GM23338 (cell line): ENCODE results near the gene CRTC3. TPM values are rescaled to one million over a fixed set of nuclear protein-coding genes. Genes with fewer than 3 reads are reported as not detected.

Source experiments
- ATAC-seq: fragments of 200-7000 bp; cut with Tn5 transposase; 3 replicates; pipeline ENCODE4 v1.9.1; 2020
- DNase-seq: peaks from one replicate; pipeline ENCODE4 v3.0.0-alpha.2; 2015; ENCODE audit warnings: low spot score
- H2AFZ ChIP-seq: fragments of 200-600 bp; sonication (generic); 2 replicates; pipeline ENCODE4 v1.8.0; 2016; ENCODE audit warnings: antibody characterized with exemption, mild to moderate bottlenecking, moderate library complexity
- H3F3A ChIP-seq: fragments of 200-600 bp; sonication (generic); replicated peaks from 2 replicates; pipeline ENCODE4 v1.8.0; 2017; ENCODE audit warnings: antibody characterized with exemption, mixed run types, low read depth
- H3K27ac ChIP-seq: fragments of 200-600 bp; sonication (generic); 2 replicates; pipeline ENCODE4 v1.6.1; 2016; ENCODE audit warnings: low read depth
- H3K27me3 ChIP-seq: fragments of 200-600 bp; sonication (generic); 2 replicates; pipeline ENCODE4 v1.8.0; 2016; ENCODE audit warnings: mild to moderate bottlenecking, mixed run types, moderate library complexity; ENCODE audit not compliant: insufficient read depth
- H3K36me3 ChIP-seq: fragments of 200-600 bp; sonication (generic); 2 replicates; pipeline ENCODE4 v1.8.0; 2016; ENCODE audit warnings: mild to moderate bottlenecking; ENCODE audit not compliant: insufficient read depth
- H3K4me1 ChIP-seq: fragments of 200-600 bp; sonication (generic); 2 replicates; pipeline ENCODE4 v1.8.0; 2016; ENCODE audit warnings: mild to moderate bottlenecking, moderate library complexity; ENCODE audit not compliant: insufficient read depth
- H3K4me2 ChIP-seq: fragments of 200-600 bp; sonication (generic); 2 replicates; pipeline ENCODE4 v1.7.1; 2017; ENCODE audit warnings: mixed run types
- H3K4me3 ChIP-seq: fragments of 200-600 bp; sonication (generic); 2 replicates; pipeline ENCODE4 v1.6.1; 2016; ENCODE audit warnings: mixed run types
- H3K79me2 ChIP-seq: fragments of 200-600 bp; sonication (generic); replicated peaks from 2 replicates; pipeline ENCODE4 v1.8.0; 2017; ENCODE audit warnings: mild to moderate bottlenecking; ENCODE audit not compliant: insufficient read depth
- H3K9me2 ChIP-seq: fragments of 200-600 bp; sonication (generic); 2 replicates; pipeline ENCODE4 v1.8.0; 2017; ENCODE audit not compliant: insufficient read depth
- H4K20me1 ChIP-seq: fragments of 200-600 bp; sonication (generic); replicated peaks from 2 replicates; pipeline ENCODE4 v1.8.0; 2017; ENCODE audit warnings: mild to moderate bottlenecking; ENCODE audit not compliant: insufficient read depth
- H3K27ac Mint-ChIP-seq: 2 replicates; pipeline ENCODE4 v1.8.0; 2020; ENCODE audit warnings: inconsistent platforms, mild to moderate bottlenecking, moderate library complexity, mixed read lengths
- H3K27me3 Mint-ChIP-seq: 3 replicates; pipeline ENCODE4 v1.8.0; 2022; ENCODE audit warnings: low read depth, mild to moderate bottlenecking, moderate library complexity, mixed read lengths, inconsistent platforms; ENCODE audit not compliant: insufficient read depth, poor library complexity
- H3K36me3 Mint-ChIP-seq: 3 replicates; pipeline ENCODE4 v1.8.0; 2021; ENCODE audit warnings: low read depth, mild to moderate bottlenecking, inconsistent platforms, moderate library complexity, mixed read lengths
- H3K4me1 Mint-ChIP-seq: 3 replicates; pipeline ENCODE4 v1.8.0; 2020; ENCODE audit warnings: mild to moderate bottlenecking, inconsistent platforms, mixed read lengths
- H3K4me3 Mint-ChIP-seq: 3 replicates; pipeline ENCODE4 v1.8.0; 2021; ENCODE audit warnings: moderate library complexity, mild to moderate bottlenecking, inconsistent platforms, mixed read lengths
- H3K9me3 Mint-ChIP-seq: 3 replicates; pipeline ENCODE4 v1.8.0; 2020; ENCODE audit warnings: moderate library complexity, mild to moderate bottlenecking, inconsistent platforms, mixed read lengths
- CREB1 ChIP-seq: fragments of 250-450 bp; sonication (Bioruptor Pico); IDR thresholded peaks from 2 replicates; pipeline ENCODE4 v1.5.0; 2020; ENCODE audit warnings: low read depth, mild to moderate bottlenecking, moderate library complexity
- EZH2 ChIP-seq: fragments of 200-600 bp; sonication (generic); IDR thresholded peaks from one replicate; pipeline ENCODE4 v1.8.0; 2017; ENCODE audit warnings: antibody characterized with exemption, mild to moderate bottlenecking, low read depth; ENCODE audit not compliant: unreplicated experiment
- EZH2phosphoT487 ChIP-seq: fragments of 200-600 bp; sonication (generic); IDR thresholded peaks from one replicate; pipeline ENCODE4 v1.8.1; 2018; ENCODE audit warnings: antibody characterized with exemption; ENCODE audit not compliant: unreplicated experiment
- JUNB ChIP-seq: IDR thresholded peaks from one replicate; pipeline ENCODE4 v1.6.1; 2016; ENCODE audit warnings: antibody characterized with exemption; ENCODE audit not compliant: unreplicated experiment
- NANOG ChIP-seq: IDR thresholded peaks from 2 replicates; pipeline ENCODE4 v1.6.1; 2016; ENCODE audit warnings: antibody characterized with exemption, borderline replicate concordance
- POLR2AphosphoS5 ChIP-seq: IDR thresholded peaks from 2 replicates; pipeline ENCODE4 v1.6.1; 2016; ENCODE audit warnings: antibody characterized with exemption, low read depth
- REST ChIP-seq: IDR thresholded peaks from one replicate; pipeline ENCODE4 v1.6.1; 2018; ENCODE audit warnings: antibody characterized with exemption; ENCODE audit not compliant: unreplicated experiment
- STAT1 ChIP-seq: IDR thresholded peaks from one replicate; pipeline ENCODE4 v1.6.1; 2016; ENCODE audit warnings: antibody characterized with exemption; ENCODE audit not compliant: unreplicated experiment
- ZNF114 ChIP-seq: fragments of 250-450 bp; sonication (Bioruptor Pico); IDR thresholded peaks from 2 replicates; pipeline ENCODE4 v1.5.0; 2020; ENCODE audit warnings: mild to moderate bottlenecking, moderate library complexity
- ZNF331 ChIP-seq: fragments of 250-450 bp; sonication (Bioruptor Pico); IDR thresholded peaks from 2 replicates; pipeline ENCODE4 v1.5.0; 2020; ENCODE audit warnings: low read depth, mild to moderate bottlenecking, moderate library complexity
- ZNF462 ChIP-seq: fragments of 250-450 bp; sonication (Bioruptor Pico); IDR thresholded peaks from 2 replicates; pipeline ENCODE4 v1.5.0; 2020; ENCODE audit warnings: mild to moderate bottlenecking, moderate library complexity
- polyA plus RNA-seq: library from polyadenylated mRNA; unstranded; fragments of >200 nt; fragmentation: Nextera tagmentation; extraction: Ambion mirVana; gene quantifications from 2 replicates; pipeline ENCODE4 v1.2.1, GENCODE V29; 2016
- total RNA-seq: library from RNA; depleted of rRNA; stranded (reverse); fragments of >200 nt; shearing (Covaris generic); gene quantifications from 2 replicates; pipeline ENCODE4 v1.2.3, GENCODE V29; 2014
- TF ChIP-seq, protein P1 (sequence below), 2 experiments: fragments of 200-600 bp in 1 of 2; sonication (generic) in 1 of 2; conservative IDR thresholded peaks; 2 replicates each; pipeline versions ENCODE4 v1.5.1 to v1.6.1; 2016 to 2017; ENCODE audit warnings: antibody characterized with exemption in 2 of 2, low read depth in 2 of 2, mild to moderate bottlenecking in 2 of 2, moderate library complexity in 1 of 2
- TF ChIP-seq, protein P2 (sequence below): IDR thresholded peaks from 2 replicates; pipeline ENCODE4 v1.6.1; 2016; ENCODE audit warnings: antibody characterized with exemption

The CRTC3 gene
- total and polyA plus RNA-seq, 2 experiments from 2014 or later, result 2.8 to 3.8 TPM

DNA sequence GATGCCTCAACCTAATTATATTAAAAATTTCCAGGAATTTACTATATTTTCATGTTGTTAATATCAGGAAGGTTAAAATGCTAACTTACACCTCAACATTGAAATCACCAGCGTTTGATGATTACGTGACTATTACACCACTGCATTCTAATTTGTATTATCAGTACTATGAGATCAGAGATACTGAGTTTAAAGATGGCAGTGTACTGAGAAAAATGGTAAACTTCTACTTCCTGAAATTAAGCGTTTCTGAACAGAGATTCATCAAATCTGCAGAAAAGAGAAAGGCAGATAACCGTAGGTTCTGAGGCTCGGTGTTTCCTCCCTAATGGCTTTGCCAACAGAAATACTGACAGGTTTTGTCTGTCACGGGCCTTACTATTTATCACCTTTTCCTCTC, 69.9 kb downstream of the CRTC3 start:
- Histone ChIP-seq H3K4me1 (peaks cover 6% of the 10 kb centered on the region; the same call in 1 of the 2 replicates), H3F3A (no peaks in the 10 kb centered on the region), H3K79me2 (no peaks in the 10 kb centered on the region), H3K36me3 (no peaks in the 10 kb centered on the region), H3K4me3 (no peak overlapping the region), H4K20me1 (no peaks in the 10 kb centered on the region; the same call in 1 of the 2 replicates), H3K27me3 (no peaks in the 10 kb centered on the region), H3K27ac (no peak overlapping the region), H3K9me2 (no peaks in the 10 kb centered on the region), H3K4me2 (no peak overlapping the region), H2AFZ (no peak overlapping the region)
- no peaks in the 10 kb centered on the region for H3K9me3 Mint-ChIP-seq
- H3K36me3 Mint-ChIP-seq, result no peaks in the 10 kb centered on the region; the same call in 2 of the 3 replicates
- no peak overlapping the region for H3K27ac Mint-ChIP-seq
- DNase-seq (no peak), ATAC-seq (no peak)
- TF ChIP-seq POLR2AphosphoS5 (no peak), ZNF462 (CRISPR knock-in tag) (no peak), NANOG (no peak), EZH2phosphoT487 (no peak), ZNF114 (no peak), EZH2 (no peak), JUNB (no peak), REST (no peak), STAT1 (no peak), ZNF331 (no peak), CREB1 (CRISPR knock-in tag) (no peak)
- TF ChIP-seq, protein P1, sequence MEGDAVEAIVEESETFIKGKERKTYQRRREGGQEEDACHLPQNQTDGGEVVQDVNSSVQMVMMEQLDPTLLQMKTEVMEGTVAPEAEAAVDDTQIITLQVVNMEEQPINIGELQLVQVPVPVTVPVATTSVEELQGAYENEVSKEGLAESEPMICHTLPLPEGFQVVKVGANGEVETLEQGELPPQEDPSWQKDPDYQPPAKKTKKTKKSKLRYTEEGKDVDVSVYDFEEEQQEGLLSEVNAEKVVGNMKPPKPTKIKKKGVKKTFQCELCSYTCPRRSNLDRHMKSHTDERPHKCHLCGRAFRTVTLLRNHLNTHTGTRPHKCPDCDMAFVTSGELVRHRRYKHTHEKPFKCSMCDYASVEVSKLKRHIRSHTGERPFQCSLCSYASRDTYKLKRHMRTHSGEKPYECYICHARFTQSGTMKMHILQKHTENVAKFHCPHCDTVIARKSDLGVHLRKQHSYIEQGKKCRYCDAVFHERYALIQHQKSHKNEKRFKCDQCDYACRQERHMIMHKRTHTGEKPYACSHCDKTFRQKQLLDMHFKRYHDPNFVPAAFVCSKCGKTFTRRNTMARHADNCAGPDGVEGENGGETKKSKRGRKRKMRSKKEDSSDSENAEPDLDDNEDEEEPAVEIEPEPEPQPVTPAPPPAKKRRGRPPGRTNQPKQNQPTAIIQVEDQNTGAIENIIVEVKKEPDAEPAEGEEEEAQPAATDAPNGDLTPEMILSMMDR (conservative IDR thresholded peaks at IDR 0.05; ENCODE audit: low read depth in 2 of 2), result no peak
- TF ChIP-seq, protein P2, sequence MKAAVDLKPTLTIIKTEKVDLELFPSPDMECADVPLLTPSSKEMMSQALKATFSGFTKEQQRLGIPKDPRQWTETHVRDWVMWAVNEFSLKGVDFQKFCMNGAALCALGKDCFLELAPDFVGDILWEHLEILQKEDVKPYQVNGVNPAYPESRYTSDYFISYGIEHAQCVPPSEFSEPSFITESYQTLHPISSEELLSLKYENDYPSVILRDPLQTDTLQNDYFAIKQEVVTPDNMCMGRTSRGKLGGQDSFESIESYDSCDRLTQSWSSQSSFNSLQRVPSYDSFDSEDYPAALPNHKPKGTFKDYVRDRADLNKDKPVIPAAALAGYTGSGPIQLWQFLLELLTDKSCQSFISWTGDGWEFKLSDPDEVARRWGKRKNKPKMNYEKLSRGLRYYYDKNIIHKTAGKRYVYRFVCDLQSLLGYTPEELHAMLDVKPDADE, result no peak
- peaks cover 13% of the 10 kb centered on the region for H3K4me1 Mint-ChIP-seq
- peaks cover 5% of the 10 kb centered on the region for H3K27me3 Mint-ChIP-seq
- no peak overlapping the region for H3K4me3 Mint-ChIP-seq
